H1 (cell line): ENCODE data around the gene TSGA10. TPM values are rescaled to one million over a fixed set of nuclear protein-coding genes. Genes with fewer than 3 reads are reported as not detected.

ENCODE experiments used
- CTCF ChIA-PET: fragments of 300-600 bp; sonication (Branson Sonifier 250); formaldehyde crosslinking; loops from one replicate; lab custom pipeline; 2021; ENCODE audit not compliant: partially characterized antibody; lab: Charles Lee
- POLR2A ChIA-PET: fragments of 300-600 bp; sonication (Branson Sonifier 250); formaldehyde crosslinking; loops from one replicate; lab custom pipeline; 2021; ENCODE audit warnings: inconsistent platforms; ENCODE audit not compliant: partially characterized antibody; lab: Charles Lee
- DNase-seq, 2 experiments: peaks; one replicate each; pipeline versions ENCODE4 v3.0.0 to v3.0.0-alpha.2; 2010 to 2022; ENCODE audit warnings: low spot score in 2 of 2, low read depth in 1 of 2, mixed read lengths in 1 of 2
- FAIRE-seq: peaks from 2 replicates; lab custom pipeline; 2011; peaks lifted over from hg19 to GRCh38; lab: Jason Lieb, UNC
- H2AFZ ChIP-seq: 2 replicates; pipeline ENCODE4 v1.8.1; 2012; ENCODE audit warnings: low read length, inconsistent platforms
- H2AK5ac ChIP-seq: 2 replicates; pipeline ENCODE4 v1.6.1; 2013; ENCODE audit warnings: low read depth, low read length
- H2BK120ac ChIP-seq: replicated peaks from 2 replicates; pipeline ENCODE3; 2013; ENCODE audit warnings: low read depth, low read length, inconsistent platforms
- H2BK12ac ChIP-seq: 2 replicates; pipeline ENCODE4 v1.6.1; 2013; ENCODE audit warnings: low read depth, low read length
- H2BK15ac ChIP-seq: 2 replicates; pipeline ENCODE4 v1.6.1; 2013; ENCODE audit warnings: low read length
- H2BK20ac ChIP-seq: 2 replicates; pipeline ENCODE4 v1.6.1; 2013; ENCODE audit warnings: low read length
- H2BK5ac ChIP-seq: 2 replicates; pipeline ENCODE4 v1.6.1; 2013; ENCODE audit warnings: low read depth, low read length
- H3K14ac ChIP-seq: 2 replicates; pipeline ENCODE4 v1.6.1; 2013; ENCODE audit warnings: inconsistent platforms; ENCODE audit not compliant: insufficient read length
- H3K18ac ChIP-seq: 2 replicates; pipeline ENCODE4 v1.6.1; 2013; ENCODE audit warnings: low read length; ENCODE audit errors: extremely low read depth
- H3K23ac ChIP-seq: 2 replicates; pipeline ENCODE4 v1.6.1; 2013; ENCODE audit warnings: inconsistent platforms; ENCODE audit not compliant: insufficient read length
- H3K23me2 ChIP-seq: 2 replicates; pipeline ENCODE4 v1.6.1; 2013; ENCODE audit warnings: low read depth, low read length
- H3K27ac ChIP-seq: 2 replicates; pipeline ENCODE4 v1.6.1; 2011; ENCODE audit warnings: low read depth, low read length, inconsistent platforms
- H3K27me3 ChIP-seq, 4 experiments: replicated peaks in 1 of 4; 1 replicate in 1 of 4; 2 replicates in 3 of 4; pipeline versions ENCODE4 v1.6.1 to v1.8.1; 2011 to 2013; ENCODE audit warnings: low read length in 3 of 4, mild to moderate bottlenecking in 3 of 4, inconsistent platforms in 2 of 4, mixed read lengths in 2 of 4, moderate library complexity in 1 of 4; ENCODE audit not compliant: control insufficient read depth in 3 of 4, insufficient read depth in 3 of 4; ENCODE audit errors: extremely low read depth in 1 of 4
- H3K36me3 ChIP-seq, 4 experiments: 2 replicates each; pipeline versions ENCODE4 v1.6.1 to v1.8.1; 2011 to 2013; ENCODE audit warnings: mild to moderate bottlenecking in 4 of 4, low read length in 3 of 4, moderate library complexity in 2 of 4, control low read depth in 1 of 4, inconsistent platforms in 1 of 4; ENCODE audit not compliant: insufficient read depth in 4 of 4, control insufficient read depth in 2 of 4
- H3K4ac ChIP-seq: replicated peaks from 2 replicates; pipeline ENCODE3; 2013; ENCODE audit warnings: low read length, low read depth, mixed read lengths, inconsistent platforms; ENCODE audit not compliant: insufficient read length
- H3K4me1 ChIP-seq, 4 experiments: replicated peaks in 1 of 4; 1 replicate in 1 of 4; 2 replicates in 3 of 4; pipeline versions ENCODE4 v1.6.1 to v1.8.1; 2011 to 2013; ENCODE audit warnings: low read length in 3 of 4, inconsistent platforms in 2 of 4, mixed read lengths in 1 of 4; ENCODE audit not compliant: insufficient read depth in 4 of 4, control insufficient read depth in 3 of 4
- H3K4me2 ChIP-seq, 2 experiments: 2 replicates each; pipeline versions ENCODE4 v1.6.1 to v1.8.1; 2011 to 2013; ENCODE audit warnings: low read depth in 2 of 2, low read length in 2 of 2, control low read depth in 1 of 2, inconsistent platforms in 1 of 2, mild to moderate bottlenecking in 1 of 2; ENCODE audit not compliant: insufficient read depth in 1 of 2
- H3K4me3 ChIP-seq, 4 experiments: fragments of 200-600, 300-600 bp in 1 of 4; sonication (generic), shearing (Covaris generic), sonication (Bioruptor Twin) in 1 of 4; 2 replicates each; pipeline versions ENCODE4 v1.5.1 to v1.8.1; 2011 to 2016; ENCODE audit warnings: low read length in 4 of 4, low read depth in 3 of 4, control low read depth in 2 of 4, inconsistent platforms in 2 of 4, mild to moderate bottlenecking in 2 of 4, mixed read lengths in 1 of 4, moderate library complexity in 1 of 4; ENCODE audit not compliant: insufficient read depth in 2 of 4; ENCODE audit errors: extremely low read depth in 1 of 4
- H3K56ac ChIP-seq: replicated peaks from 2 replicates; pipeline ENCODE3; 2013; ENCODE audit warnings: low read depth, mild to moderate bottlenecking, mixed read lengths, low read length, inconsistent platforms; ENCODE audit not compliant: insufficient read length
- H3K79me1 ChIP-seq: 2 replicates; pipeline ENCODE4 v1.6.1; 2013; ENCODE audit warnings: low read depth, low read length, control low read depth
- H3K79me2 ChIP-seq, 2 experiments: 2 replicates each; pipeline versions ENCODE4 v1.6.1 to v1.8.1; 2012 to 2013; ENCODE audit warnings: low read length in 2 of 2, mild to moderate bottlenecking in 2 of 2, inconsistent platforms in 1 of 2; ENCODE audit not compliant: insufficient read depth in 2 of 2, control insufficient read depth in 1 of 2
- H3K9ac ChIP-seq, 4 experiments: replicated peaks in 1 of 4; 1 replicate in 1 of 4; 2 replicates in 3 of 4; pipeline versions ENCODE4 v1.6.1 to v1.8.1; 2011 to 2013; ENCODE audit warnings: low read depth in 3 of 4, low read length in 3 of 4, control low read depth in 2 of 4, mild to moderate bottlenecking in 2 of 4, moderate library complexity in 2 of 4, inconsistent platforms in 1 of 4; ENCODE audit errors: extremely low read depth in 1 of 4
- H3K9me3 ChIP-seq, 2 experiments: 2 replicates each; pipeline versions ENCODE4 v1.6.1 to v1.8.1; 2012 to 2013; ENCODE audit warnings: mild to moderate bottlenecking in 2 of 2, moderate library complexity in 2 of 2, control low read depth in 1 of 2, inconsistent platforms in 1 of 2, low read depth in 1 of 2, low read length in 1 of 2, mixed read lengths in 1 of 2; ENCODE audit not compliant: insufficient read depth in 2 of 2
- H4K20me1 ChIP-seq, 2 experiments: replicated peaks in 1 of 2; 2 replicates each; pipeline versions ENCODE3 to v1.8.1; 2011 to 2013; ENCODE audit warnings: inconsistent platforms in 2 of 2, low read length in 2 of 2, mild to moderate bottlenecking in 1 of 2; ENCODE audit not compliant: insufficient read depth in 2 of 2, control insufficient read depth in 1 of 2
- H4K5ac ChIP-seq: 2 replicates; pipeline ENCODE4 v1.6.1; 2013; ENCODE audit warnings: low read length, low read depth, mixed read lengths, inconsistent platforms; ENCODE audit not compliant: insufficient read length
- H4K8ac ChIP-seq: 2 replicates; pipeline ENCODE4 v1.8.0; 2013; ENCODE audit warnings: mild to moderate bottlenecking, moderate library complexity, low read length, inconsistent platforms; ENCODE audit not compliant: insufficient read depth; ENCODE audit errors: extremely low read depth
- H4K91ac ChIP-seq: replicated peaks from 2 replicates; pipeline ENCODE3; 2013; ENCODE audit warnings: low read length, mixed read lengths, inconsistent platforms; ENCODE audit not compliant: insufficient read length
- CBX8 ChIP-seq: fragments of 300-800, 300-1000 bp; sonication (generic); IDR thresholded peaks from 2 replicates; pipeline ENCODE4 v1.7.1; 2016; ENCODE audit warnings: low read depth, low read length, borderline replicate concordance
- CHD2 ChIP-seq: IDR thresholded peaks from 2 replicates; pipeline ENCODE4 v1.6.1; 2012; ENCODE audit warnings: low read length, improper control_type of control experiment
- HDAC2 ChIP-seq, 2 experiments: fragments of 300-600 bp in 1 of 2; sonication (generic) in 1 of 2; IDR thresholded peaks; 2 replicates each; pipeline ENCODE4 v1.6.1; 2011 to 2012; ENCODE audit warnings: low read depth in 2 of 2, low read length in 2 of 2, mild to moderate bottlenecking in 2 of 2, moderate library complexity in 2 of 2, borderline replicate concordance in 1 of 2, inconsistent platforms in 1 of 2
- POLR2AphosphoS5 ChIP-seq: IDR thresholded peaks from 2 replicates; pipeline ENCODE4 v1.6.1; 2011; ENCODE audit warnings: low read depth, low read length
- RBBP5 ChIP-seq: IDR thresholded peaks from 2 replicates; pipeline ENCODE4 v1.7.1; 2012; ENCODE audit warnings: low read depth, mild to moderate bottlenecking, inconsistent platforms, low read length, moderate library complexity, borderline replicate concordance
- RNF2 ChIP-seq: fragments of 200-900, 300-1000 bp; sonication (generic); IDR thresholded peaks from 2 replicates; pipeline ENCODE4 v1.7.1; 2016; ENCODE audit warnings: borderline replicate concordance, low read depth, mild to moderate bottlenecking, antibody characterized with exemption, low read length; ENCODE audit not compliant: poor library complexity, severe bottlenecking; ENCODE audit errors: missing control alignments
- RXRA ChIP-seq: IDR thresholded peaks from 2 replicates; pipeline ENCODE4 v1.6.1; 2011; ENCODE audit warnings: low read depth, mild to moderate bottlenecking, low read length, moderate library complexity; ENCODE audit not compliant: insufficient read depth
- SUZ12 ChIP-seq: fragments of 200-600 bp; sonication (generic); IDR thresholded peaks from 2 replicates; pipeline ENCODE4 v1.6.1; 2012; ENCODE audit warnings: mild to moderate bottlenecking, inconsistent platforms, low read length, moderate library complexity, mixed read lengths
- WGBS, 2 experiments: shearing (Covaris generic) in 1 of 2; methylation state at CpG; one replicate each; pipeline versions ENCODE4 v1.1.6 to v1.1.7; 2013 to 2015; ENCODE audit warnings: low lambda C conversion rate in 2 of 2, mixed read lengths in 2 of 2, inconsistent platforms in 1 of 2, low coverage in 1 of 2, missing lambda C conversion rate in 1 of 2; ENCODE audit not compliant: insufficient replicate concordance in 2 of 2, insufficient coverage in 1 of 2, insufficient read length in 1 of 2; ENCODE audit errors: extremely low coverage in 1 of 2, missing lambda C conversion rate in 1 of 2; 5-methylcytosine and 5-hydroxymethylcytosine counted together
- polyA plus RNA-seq, 7 experiments: library from polyadenylated mRNA; depleted of rRNA in 3 of 7; stranded (reverse) in 5 of 7; unstranded in 2 of 7; fragments of >200 nt in 5 of 7; fragments of 200-250 nt in 2 of 7; gene quantifications; 1 replicate in 5 of 7; 2 replicates in 1 of 7; 4 replicates in 1 of 7; pipeline versions ENCODE4 v1.2.1 to v1.2.3, GENCODE V29; 2011 to 2013; ENCODE audit warnings: missing spikeins in 2 of 7, mixed read lengths in 2 of 7
- total RNA-seq: library from RNA; stranded (reverse); fragmentation: NEBNext Ultra II Directional; extraction: Animal tissue kit (Norgen Biotek cat#: 25700); gene quantifications from 2 replicates; pipeline ENCODE4 v1.2.1, GENCODE V29; 2021
- TF ChIP-seq, protein P1 (sequence below), 3 experiments: IDR thresholded peaks; 1 replicate in 2 of 3; 2 replicates in 1 of 3; pipeline versions ENCODE4 v1.5.1 to v1.6.1; 2011; ENCODE audit warnings: low read length in 3 of 3, mild to moderate bottlenecking in 3 of 3, inconsistent platforms in 2 of 3, low read depth in 1 of 3, moderate library complexity in 1 of 3; ENCODE audit not compliant: insufficient read depth in 1 of 3; ENCODE audit errors: control extremely low read depth in 1 of 3

Gene TSGA10
- total and polyA plus RNA-seq, 2 of the 8 experiments (the other 6 are each of a cell fraction or from before 2014, with no cell fraction given): 2.2 to 7.4 TPM

DNA sequence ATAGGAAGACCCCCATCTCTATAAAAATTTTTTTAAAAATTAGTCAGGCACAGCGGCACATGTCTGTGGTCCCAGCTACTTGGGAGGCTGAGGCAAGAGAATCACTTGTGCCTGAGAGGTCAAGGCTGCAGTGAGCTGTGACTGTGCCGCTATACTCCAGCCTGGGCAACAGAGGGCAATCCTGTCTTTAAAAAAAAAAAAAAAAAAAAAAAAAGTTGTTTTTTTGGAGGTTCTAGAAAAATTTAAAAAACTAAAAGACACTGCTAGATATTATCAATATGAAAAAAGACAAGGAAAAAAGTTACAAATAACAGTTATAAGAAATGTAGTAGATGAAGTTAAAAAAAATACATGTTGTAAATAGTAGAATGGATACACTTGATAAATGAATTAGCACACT is 69.3 kb downstream of the TSGA10 start:
- no peak overlapping the region for H2BK120ac ChIP-seq
- no peaks in the 10 kb centered on the region for H4K20me1 ChIP-seq
- WGBS, 2 experiments: 100% methylated on average over 1 of the region's 2 CpGs; no CpG with 5 or more reads in 1 of the 2 experiments
- no peak overlapping the region for H3K14ac ChIP-seq
- H2BK20ac ChIP-seq: no peak overlapping the region
- H3K4me1 ChIP-seq: peaks cover 0 to 5% (median 3%) of the 10 kb centered on the region in 4 experiments; a peak in 3 of 7 replicates
- no peak overlapping the region for H3K4me2 ChIP-seq
- H3K4me3 ChIP-seq: no peak overlapping the region
- no peak overlapping the region for H2BK5ac ChIP-seq
- no peak overlapping the region for H2BK15ac ChIP-seq
- no peaks in the 10 kb centered on the region for H3K79me2 ChIP-seq
- H2BK12ac ChIP-seq: no peak overlapping the region
- H4K5ac ChIP-seq: no peak overlapping the region
- H3K18ac ChIP-seq: no peak overlapping the region
- H3K23me2 ChIP-seq: no peaks in the 10 kb centered on the region
- no peak overlapping the region for H4K8ac ChIP-seq
- H3K4ac ChIP-seq: no peak overlapping the region
- H2AFZ ChIP-seq: no peak overlapping the region
- POLR2A ChIA-PET: interaction anchor here (1.2 kb wide), 1 partner anchor 56 kb away, joined by 4 read pairs; the partner anchor contains the start of gene C2orf15
- no peaks in the 10 kb centered on the region for H3K9me3 ChIP-seq
- no peak overlapping the region for H3K56ac ChIP-seq
- CTCF ChIA-PET: interaction anchor here (0.6 to 1.9 kb wide), 8 partner anchors 17 to 251 kb away, joined by 3 to 5 read pairs (median 4); partner anchors contain the start of genes MITD1, MRPL30 and TXNDC9
- peaks cover 0 to 1% (median 0%) of the 10 kb centered on the region in 4 experiments; a peak in 1 of 7 replicates for H3K27me3 ChIP-seq
- no peaks in the 10 kb centered on the region for H3K36me3 ChIP-seq
- no peak overlapping the region for H2AK5ac ChIP-seq
- no peak for DNase-seq
- H3K23ac ChIP-seq: no peak overlapping the region
- H3K9ac ChIP-seq: no peak overlapping the region
- no peak for FAIRE-seq
- no peak overlapping the region for H4K91ac ChIP-seq
- no peaks in the 10 kb centered on the region for H3K79me1 ChIP-seq
- no peak overlapping the region for H3K27ac ChIP-seq
- no peak for TF ChIP-seq POLR2AphosphoS5
- TF ChIP-seq, protein P1, sequence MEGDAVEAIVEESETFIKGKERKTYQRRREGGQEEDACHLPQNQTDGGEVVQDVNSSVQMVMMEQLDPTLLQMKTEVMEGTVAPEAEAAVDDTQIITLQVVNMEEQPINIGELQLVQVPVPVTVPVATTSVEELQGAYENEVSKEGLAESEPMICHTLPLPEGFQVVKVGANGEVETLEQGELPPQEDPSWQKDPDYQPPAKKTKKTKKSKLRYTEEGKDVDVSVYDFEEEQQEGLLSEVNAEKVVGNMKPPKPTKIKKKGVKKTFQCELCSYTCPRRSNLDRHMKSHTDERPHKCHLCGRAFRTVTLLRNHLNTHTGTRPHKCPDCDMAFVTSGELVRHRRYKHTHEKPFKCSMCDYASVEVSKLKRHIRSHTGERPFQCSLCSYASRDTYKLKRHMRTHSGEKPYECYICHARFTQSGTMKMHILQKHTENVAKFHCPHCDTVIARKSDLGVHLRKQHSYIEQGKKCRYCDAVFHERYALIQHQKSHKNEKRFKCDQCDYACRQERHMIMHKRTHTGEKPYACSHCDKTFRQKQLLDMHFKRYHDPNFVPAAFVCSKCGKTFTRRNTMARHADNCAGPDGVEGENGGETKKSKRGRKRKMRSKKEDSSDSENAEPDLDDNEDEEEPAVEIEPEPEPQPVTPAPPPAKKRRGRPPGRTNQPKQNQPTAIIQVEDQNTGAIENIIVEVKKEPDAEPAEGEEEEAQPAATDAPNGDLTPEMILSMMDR (IDR thresholded peaks at IDR 0.05; ENCODE audit: control extremely low read depth in 1 of 3, insufficient read depth in 1 of 3, low read depth in 1 of 3, low read length in 3 of 3): peak in 2 of 3 experiments; percentile 39 to 55; a peak in 3 of 4 replicates
- no peak for TF ChIP-seq HDAC2 (IDR thresholded peaks at IDR 0.05; ENCODE audit: borderline replicate concordance in 1 of 2, low read depth in 2 of 2, low read length in 2 of 2)
- TF ChIP-seq SUZ12: no peak
- TF ChIP-seq RNF2: no peak
- no peak for TF ChIP-seq RBBP5
- TF ChIP-seq RXRA: no peak
- TF ChIP-seq CBX8: no peak
- TF ChIP-seq CHD2: no peak
